ENCODE measurements around the gene KDM5D. TPM values are rescaled to one million over a fixed set of nuclear protein-coding genes. Genes with fewer than 3 reads are reported as not detected.

The KDM5D gene
- total RNA-seq = not detected

GRCh38 chrY:19744381-19745378 is at the start of gene KDM5D:
Gene KDM5D (minus strand): TSS chrY:19744726. CDS start chrY:19744534, 192 bp downstream.
- DNase-seq = peak; percentile 62

- no peak for DNase-seq
These were observed 23.8 kb upstream of the KDM5D start for GRCh38 chrY:19768375-19768774.

- DNase-seq = no peak
These were observed 1.2 kb downstream of the KDM5D start for GRCh38 chrY:19743331-19743730.

- no peak for DNase-seq
These were observed 2.4 kb downstream of the KDM5D start for GRCh38 chrY:19742153-19742552.

GRCh38 chrY:19734425-19734824 is 10.1 kb downstream of the KDM5D start:
- no peak for DNase-seq

GRCh38 chrY:19717950-19718349 is 26.6 kb downstream of the KDM5D start:
- no peak for DNase-seq

- DNase-seq = no peak
These were observed 27.4 kb downstream of the KDM5D start for GRCh38 chrY:19717146-19717545.

GRCh38 chrY:19715226-19715625 is 29.3 kb downstream of the KDM5D start:
- no peak for DNase-seq

- DNase-seq = no peak
These were observed 31.1 kb downstream of the KDM5D start for GRCh38 chrY:19713430-19713829.

GRCh38 chrY:19706273-19706672 is 38.3 kb downstream of the KDM5D start:
- DNase-seq = no peak

- no peak for DNase-seq
These were observed 46.0 kb downstream of the KDM5D start for GRCh38 chrY:19698495-19698894.

GRCh38 chrY:19680821-19681220 is 63.7 kb downstream of the KDM5D start:
- DNase-seq = no peak

Data from occipital lobe (tissue), 2 donors.